NCI-H510A (cell line): ENCODE data around the gene ARHGAP1.
"Not testable (repeated sequence)": the region's sequence is repeated elsewhere in the genome, so short reads cannot be mapped to it uniquely, and the experiment has no call there.

Source experiments
- DNase-seq: peaks from one replicate; lab custom pipeline; 2025; lab: John Stamatoyannopoulos, UW

ARHGAP1 gene

GRCh38 chr11:46723359-46723680 is 22.9 kb upstream of the ARHGAP1 start:
- no peak for DNase-seq

GRCh38 chr11:46722566-46723358 is 22.3 kb upstream of the ARHGAP1 start:
- DNase-seq, result no peak

DNA sequence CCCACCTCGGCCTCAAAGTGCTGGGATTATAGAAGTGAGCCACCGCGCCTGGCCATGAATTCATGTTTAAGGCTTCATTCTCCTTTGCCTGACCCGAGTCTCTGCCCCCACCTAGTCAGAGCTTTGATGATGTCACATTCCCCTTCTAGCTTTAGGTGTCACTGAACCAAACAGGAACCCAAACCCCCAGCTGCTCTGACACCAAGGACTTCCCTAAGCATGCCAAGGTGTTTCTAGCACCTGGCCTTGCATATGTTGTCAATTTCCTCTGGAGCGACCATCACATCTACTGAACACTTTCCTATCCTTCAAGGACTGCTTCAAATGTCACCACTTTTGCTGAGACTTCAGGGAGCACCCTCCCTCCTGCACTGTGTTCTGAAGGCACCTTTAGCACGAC is 20.9 kb upstream of the ARHGAP1 start:
- DNase-seq, result no peak

- DNase-seq, result no peak
These were observed 19.3 kb upstream of the ARHGAP1 start for GRCh38 chr11:46719543-46720218.

DNA sequence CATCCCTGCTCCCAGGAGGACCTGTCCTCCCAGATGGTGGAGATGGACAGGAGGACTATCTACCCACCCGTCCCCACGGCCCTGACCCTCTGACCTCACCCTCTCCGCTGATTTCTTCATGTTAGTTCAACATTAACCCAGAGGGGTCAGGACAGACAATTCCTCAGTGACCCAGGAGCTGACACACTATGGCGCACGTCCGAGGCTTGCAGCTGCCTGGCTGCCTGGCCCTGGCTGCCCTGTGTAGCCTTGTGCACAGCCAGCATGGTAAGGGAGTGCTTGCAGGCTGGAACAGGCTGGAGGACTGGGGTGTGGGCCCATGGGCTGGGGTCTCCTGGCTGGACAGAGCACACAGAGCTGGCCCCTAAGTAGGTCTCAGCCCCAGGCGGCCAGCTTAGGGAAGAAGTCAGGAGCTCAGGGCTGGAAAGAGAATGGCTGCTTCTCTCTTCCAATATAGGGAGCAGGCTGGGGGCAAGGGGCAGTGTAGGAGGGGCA is 18.7 kb upstream of the ARHGAP1 start, which contains the start of gene F2:
TSS of gene F2 (plus strand) at position 166 of the 495 bp plus-strand sequence. CDS start at position 189, 23 bp downstream.
- no peak for DNase-seq

DNA sequence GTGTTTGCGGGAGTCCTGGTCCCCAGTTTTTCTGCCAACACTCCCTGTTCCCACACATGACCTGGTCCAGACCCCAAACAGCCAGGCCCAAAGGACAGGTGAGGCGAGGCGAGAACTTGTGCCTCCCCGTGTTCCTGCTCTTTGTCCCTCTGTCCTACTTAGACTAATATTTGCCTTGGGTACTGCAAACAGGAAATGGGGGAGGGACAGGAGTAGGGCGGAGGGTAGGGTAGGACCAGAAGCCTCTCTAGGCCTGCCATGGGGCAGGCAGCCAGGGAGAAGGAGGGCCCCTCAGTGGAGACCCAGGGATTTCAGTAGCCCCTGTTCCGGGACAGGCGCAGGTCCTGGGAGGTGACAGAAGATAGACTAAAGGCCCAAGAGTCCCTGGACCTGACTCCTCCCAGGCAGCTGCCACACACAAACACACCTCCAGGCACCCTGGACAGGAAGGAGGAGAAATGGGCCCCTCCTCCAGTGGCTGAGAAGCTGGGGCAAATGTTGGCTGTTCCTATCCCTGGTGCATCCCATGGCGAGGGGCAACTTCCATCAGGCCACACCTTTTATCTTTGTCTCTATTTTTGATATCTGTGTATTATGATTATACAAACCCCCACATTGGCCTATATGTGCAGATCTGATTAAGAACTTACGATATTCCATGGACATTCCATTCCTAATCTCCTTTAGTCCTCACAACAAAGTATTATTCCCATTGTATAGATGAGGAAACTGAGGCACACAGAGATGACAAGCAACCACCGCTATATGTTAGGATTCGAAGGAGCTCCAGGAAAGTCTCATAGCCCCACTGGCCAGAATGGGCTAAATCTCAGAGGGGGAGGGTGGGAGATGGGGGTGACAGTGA is 18.0 kb upstream of the ARHGAP1 start:
- peak; percentile 38 for DNase-seq

GRCh38 chr11:46717825-46718154 is 17.4 kb upstream of the ARHGAP1 start:
- not testable (repeated sequence) for DNase-seq

GRCh38 chr11:46712874-46713576 is 12.6 kb upstream of the ARHGAP1 start:
- no peak for DNase-seq

DNA sequence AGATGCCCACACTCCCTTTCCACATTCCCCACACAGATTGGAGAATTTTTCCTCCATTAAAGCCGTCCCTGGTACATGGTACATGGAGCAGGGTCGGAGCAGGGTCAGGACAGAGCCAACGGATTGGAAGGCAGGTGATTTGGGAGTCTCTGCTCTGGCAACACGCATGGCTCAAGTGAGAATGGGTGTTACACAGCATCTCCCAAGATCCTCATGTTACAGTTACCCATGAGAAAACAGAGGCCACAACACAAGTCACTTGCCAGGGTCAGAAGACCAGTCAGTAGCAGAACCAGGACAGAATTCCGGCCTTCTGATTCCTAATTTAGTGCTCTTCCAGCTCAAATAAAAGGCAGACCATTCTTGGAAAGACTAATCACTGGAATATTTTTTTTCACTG is 10.9 kb upstream of the ARHGAP1 start:
- no peak for DNase-seq

- DNase-seq, result no peak
These were observed 10.4 kb upstream of the ARHGAP1 start for GRCh38 chr11:46710821-46711269.

DNA sequence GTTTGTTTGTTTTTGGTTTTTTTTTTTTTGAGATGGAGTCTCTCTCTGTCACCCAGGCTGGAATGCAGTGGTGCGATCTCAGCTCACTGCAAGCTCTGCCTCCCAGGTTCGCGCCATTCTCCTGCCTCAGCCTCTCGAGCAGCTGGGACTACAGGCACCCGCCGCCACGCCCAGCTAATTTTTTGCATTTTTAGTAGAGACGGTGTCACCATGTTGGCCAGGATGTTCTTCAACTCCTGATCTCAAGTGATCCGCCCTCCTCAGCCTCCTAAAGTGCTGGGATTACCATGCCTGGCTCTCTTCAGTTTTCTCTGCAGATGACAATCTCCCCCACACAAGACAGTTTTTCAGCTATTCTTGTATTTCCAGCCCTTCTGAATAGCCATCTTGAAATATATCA is 8.9 kb upstream of the ARHGAP1 start:
- not testable (repeated sequence) for DNase-seq

DNA sequence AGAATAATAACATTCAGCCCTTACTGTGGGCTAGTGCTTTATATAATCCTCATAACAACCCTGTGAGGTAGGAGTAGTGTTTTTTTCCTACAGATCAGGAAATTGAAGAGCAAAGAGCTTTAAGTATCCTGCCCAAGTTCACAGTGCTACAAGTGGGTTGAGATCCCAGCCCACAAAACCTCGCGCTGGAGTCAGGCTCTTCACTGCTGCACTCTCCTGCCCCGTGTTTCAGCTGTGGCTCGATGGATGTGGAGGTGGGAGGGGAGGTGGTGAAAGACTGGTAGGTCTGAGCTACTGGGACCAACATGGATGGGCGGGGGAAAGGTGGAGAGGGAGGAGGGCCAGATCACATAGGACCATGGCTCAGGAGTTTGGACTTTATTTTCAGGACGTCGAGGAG is 6.5 kb upstream of the ARHGAP1 start:
- no peak for DNase-seq

GRCh38 chr11:46705070-46705688 is 4.8 kb upstream of the ARHGAP1 start:
- no peak for DNase-seq

DNA sequence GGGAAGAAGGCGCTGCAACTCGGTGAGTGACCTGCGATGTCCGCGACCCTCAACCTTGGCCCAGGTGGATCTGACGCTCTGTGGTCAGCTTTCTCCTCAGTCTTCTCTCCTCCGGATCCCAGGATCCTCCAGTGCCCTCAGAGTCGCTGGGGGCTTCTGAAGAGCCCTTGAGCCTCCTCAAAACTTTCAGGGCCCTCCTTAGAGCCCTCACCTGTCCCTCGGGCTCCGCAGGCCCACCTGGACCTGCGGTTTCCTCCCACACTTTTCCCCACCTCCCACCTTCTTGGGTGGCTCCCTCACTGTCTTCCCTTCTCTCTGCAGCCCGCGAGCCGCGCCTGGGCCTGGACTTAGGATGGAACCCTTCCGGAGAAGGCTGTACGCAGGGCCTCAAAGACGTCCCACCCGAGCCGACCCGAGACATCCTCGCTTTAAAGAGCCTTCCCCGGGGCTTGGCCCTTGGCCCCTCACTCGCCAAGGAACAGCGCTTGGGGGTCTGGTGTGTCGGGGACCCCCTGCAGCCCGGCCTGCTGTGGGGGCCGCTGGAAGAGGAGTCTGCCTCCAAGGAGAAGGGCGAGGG is 747 bp upstream of the ARHGAP1 start:
- DNase-seq, result no peak

DNA sequence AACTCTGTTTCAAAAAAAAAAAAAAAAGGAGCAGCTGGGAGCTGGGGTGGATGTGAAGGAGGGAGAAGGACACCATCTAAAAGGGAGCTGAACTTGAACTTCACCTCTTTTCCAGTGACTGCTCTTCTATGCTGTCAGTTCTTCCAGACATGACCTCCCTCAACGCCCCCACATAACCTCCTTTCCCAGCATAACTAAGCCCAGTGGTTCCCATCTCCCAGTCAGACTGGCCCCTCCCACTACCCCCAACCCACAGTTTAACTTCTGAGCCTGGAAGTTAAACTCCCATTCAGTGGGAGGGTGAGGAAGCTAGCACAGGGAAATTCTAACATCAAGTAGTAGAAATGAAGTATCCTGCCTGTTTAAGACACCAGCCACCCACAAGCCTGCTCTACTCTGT is 1.8 kb downstream of the ARHGAP1 start:
- no peak for DNase-seq

DNA sequence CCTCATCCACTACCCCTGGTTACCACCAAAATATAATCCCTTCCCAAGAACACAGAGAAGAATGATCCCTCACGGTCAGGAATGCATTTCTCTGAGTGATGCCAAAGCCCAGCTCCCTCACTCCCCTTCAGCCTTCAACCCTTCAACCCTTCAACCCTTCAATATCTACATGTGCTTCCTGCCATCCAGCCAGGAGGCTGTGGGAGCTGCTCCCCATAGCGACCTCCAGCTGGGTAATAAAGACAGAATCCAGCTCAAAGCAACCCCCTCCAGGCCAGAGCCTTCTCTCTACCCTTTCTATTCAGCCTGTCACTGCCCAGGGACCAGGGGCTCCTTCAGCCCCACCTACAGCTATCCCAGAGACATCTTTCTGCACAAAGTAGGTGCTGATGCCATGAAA is 2.7 kb downstream of the ARHGAP1 start:
- no peak for DNase-seq

DNA sequence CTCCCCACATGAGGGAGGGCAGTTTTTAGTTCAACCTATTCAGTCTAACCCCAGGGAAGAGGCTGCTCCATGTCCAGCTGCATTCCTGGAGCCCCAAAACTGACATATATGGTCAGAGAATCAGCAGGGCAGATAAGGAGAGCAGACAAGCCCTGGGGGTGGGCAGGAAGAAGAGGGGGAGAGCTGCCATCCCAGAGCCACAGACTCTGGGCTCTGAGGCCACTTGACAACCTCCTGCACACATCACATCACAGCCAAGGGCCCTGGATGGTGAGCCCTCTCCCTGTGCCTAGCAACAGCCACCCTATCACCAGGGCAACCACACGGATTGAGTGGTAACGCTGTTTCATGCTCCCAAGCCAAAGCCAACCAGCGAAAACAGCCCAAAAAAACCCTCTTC is 3.1 kb downstream of the ARHGAP1 start:
- no peak for DNase-seq

DNA sequence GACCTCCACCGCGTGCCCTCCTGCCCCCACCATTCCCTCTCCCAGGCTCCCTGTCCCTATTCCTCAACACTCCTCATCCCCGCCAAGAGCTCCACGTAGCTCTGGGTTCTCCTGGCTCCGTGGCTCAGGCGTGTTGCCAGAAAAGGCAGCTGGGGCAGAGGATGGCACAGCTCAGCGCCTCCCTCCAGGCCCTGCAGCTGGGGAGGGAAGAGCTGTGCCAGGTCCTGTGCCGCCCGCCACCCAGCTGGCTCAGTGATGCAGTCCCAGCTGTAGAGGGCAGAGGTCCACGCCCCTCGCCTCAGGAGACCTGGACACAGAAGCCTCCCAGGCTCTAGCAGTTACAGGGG is 4.2 kb downstream of the ARHGAP1 start:
- DNase-seq, result no peak

DNA sequence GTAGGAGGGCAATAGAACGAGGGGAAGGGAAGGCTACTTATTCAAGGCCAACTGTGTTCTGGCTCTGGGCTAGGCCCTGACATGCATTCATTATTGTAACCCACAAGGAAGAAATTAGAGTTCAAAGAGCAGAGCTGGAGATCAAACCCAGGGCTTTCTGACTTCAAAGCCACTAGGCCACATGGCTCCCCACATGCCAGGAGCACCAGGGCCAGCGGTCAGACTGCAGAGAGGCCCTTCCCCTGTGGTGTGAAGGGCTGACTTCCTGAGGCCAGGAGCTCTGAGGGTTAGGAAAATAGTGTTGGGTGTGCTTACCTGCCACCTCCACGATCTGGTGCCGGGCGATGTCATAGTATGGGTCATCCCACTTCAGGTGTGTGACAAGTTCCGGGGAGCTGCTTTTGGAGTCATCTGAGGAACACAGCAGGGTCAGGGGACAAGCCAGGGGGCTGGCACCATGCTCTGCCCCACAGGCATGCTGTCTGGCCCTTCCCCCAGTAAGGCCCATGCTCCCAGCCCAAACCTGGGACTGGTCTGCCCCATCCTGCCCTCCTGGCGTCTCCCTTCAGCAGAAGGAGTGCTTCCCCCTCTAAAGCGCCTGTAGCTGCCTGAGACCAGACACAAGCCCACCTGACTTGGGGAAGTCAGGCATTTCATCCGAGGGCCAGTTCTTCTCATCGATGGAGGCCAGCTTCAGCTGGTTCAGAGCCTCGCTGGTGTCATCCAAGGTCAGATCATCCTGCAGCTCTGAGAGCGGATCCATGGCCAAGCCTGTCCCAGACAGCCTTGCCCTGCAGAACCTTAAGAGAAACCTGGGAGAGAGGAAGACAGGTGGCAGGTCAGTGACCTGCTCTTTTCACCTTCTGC is 4.8 kb downstream of the ARHGAP1 start:
- no peak for DNase-seq

DNA sequence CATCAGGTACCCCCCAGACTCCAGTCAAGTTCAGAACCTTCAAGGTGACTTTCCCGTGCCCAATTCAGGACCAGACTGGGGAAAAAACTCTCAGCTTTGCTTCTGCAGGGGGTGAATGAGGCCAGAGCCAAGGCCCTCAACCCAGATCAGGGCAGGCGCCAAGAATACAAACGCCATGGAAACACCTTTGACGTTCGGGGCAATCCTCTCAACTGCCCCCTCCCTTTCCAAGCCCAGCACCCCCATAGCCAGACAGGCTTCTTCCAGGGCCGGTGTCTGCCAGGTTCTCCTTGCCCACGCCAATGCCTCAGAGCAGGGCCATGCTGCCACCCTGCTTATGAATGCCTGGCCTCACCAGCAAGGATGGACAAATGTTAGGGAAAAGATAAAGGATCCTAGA is 5.8 kb downstream of the ARHGAP1 start:
- no peak for DNase-seq
